C4-2B (cell line): ENCODE measurements around the gene GPBP1L1.

Experiments
- ZFX ChIP-seq: fragments of 450-650 bp; IDR thresholded peaks from 2 replicates; pipeline ENCODE4 v1.6.1; 2017
- TF ChIP-seq, protein P1 (sequence below): fragments of 450-650 bp; conservative IDR thresholded peaks from 2 replicates; pipeline ENCODE4 v1.5.1; 2017; ENCODE audit warnings: mild to moderate bottlenecking

DNA sequence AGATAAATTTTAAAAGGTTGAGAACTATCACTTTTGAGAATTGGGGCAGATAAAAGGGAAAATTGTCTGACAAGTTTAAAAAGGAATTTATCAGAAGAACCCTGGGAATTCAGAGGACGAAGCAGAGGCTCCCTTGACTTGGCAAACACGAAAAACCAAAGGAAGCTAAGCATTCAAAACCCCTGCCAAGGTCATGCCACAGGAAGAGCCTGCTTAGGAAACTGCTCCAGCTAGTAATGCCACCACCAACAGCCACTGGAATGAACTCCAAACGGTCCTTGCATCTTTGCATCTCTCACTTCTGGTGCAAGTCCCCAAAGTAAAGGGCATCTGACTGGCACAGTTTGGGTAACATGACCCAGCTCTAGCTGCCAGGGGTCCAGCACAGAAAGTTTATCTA lies 7.2 kb downstream of the GPBP1L1 start:
- TF ChIP-seq, protein P1, sequence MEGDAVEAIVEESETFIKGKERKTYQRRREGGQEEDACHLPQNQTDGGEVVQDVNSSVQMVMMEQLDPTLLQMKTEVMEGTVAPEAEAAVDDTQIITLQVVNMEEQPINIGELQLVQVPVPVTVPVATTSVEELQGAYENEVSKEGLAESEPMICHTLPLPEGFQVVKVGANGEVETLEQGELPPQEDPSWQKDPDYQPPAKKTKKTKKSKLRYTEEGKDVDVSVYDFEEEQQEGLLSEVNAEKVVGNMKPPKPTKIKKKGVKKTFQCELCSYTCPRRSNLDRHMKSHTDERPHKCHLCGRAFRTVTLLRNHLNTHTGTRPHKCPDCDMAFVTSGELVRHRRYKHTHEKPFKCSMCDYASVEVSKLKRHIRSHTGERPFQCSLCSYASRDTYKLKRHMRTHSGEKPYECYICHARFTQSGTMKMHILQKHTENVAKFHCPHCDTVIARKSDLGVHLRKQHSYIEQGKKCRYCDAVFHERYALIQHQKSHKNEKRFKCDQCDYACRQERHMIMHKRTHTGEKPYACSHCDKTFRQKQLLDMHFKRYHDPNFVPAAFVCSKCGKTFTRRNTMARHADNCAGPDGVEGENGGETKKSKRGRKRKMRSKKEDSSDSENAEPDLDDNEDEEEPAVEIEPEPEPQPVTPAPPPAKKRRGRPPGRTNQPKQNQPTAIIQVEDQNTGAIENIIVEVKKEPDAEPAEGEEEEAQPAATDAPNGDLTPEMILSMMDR: no peak
- no peak for TF ChIP-seq ZFX
